SK-N-SH (cell line): ENCODE data around the gene MAN1B1. TPM values are rescaled to one million over a fixed set of nuclear protein-coding genes. Genes with fewer than 3 reads are reported as not detected.

Source experiments
- CTCF ChIA-PET: fragments of 300-600, 350-600 bp; formaldehyde crosslinking; extraction: SDS; loops from one replicate; lab custom pipeline; 2021; lab: Yijun Ruan, JAX
- POLR2A ChIA-PET: fragments of 350-600 bp; sonication (Branson Sonifier 250); formaldehyde crosslinking; extraction: SDS; loops from one replicate; lab custom pipeline; 2020; ENCODE audit warnings: antibody characterized with exemption, inconsistent platforms; lab: Yijun Ruan, JAX
- DNase-seq: peaks from one replicate; pipeline ENCODE4 v3.0.0; 2012
- H2AFZ ChIP-seq: fragments of 200-600 bp; sonication (generic); 2 replicates; pipeline ENCODE4 v1.8.1; 2016; ENCODE audit warnings: antibody characterized with exemption, mild to moderate bottlenecking, low read depth
- H3F3A ChIP-seq: fragments of 200-600 bp; sonication (generic); replicated peaks from 2 replicates; pipeline ENCODE3; 2016; ENCODE audit warnings: antibody characterized with exemption, mild to moderate bottlenecking; ENCODE audit not compliant: insufficient read depth
- H3K27ac ChIP-seq, 2 experiments: fragments of 200-500 bp in 1 of 2; fragments of 200-600 bp in 1 of 2; sonication (Bioruptor generic) in 1 of 2; sonication (generic), shearing (Covaris generic) in 1 of 2; 2 replicates each; pipeline versions ENCODE4 v1.5.1 to v1.6.1; 2014 to 2016; ENCODE audit warnings: low read depth in 2 of 2, inconsistent platforms in 1 of 2, low read length in 1 of 2, mild to moderate bottlenecking in 1 of 2, mixed read lengths in 1 of 2
- H3K27me3 ChIP-seq: fragments of 200-600 bp; sonication (generic), shearing (Covaris generic); 2 replicates; pipeline ENCODE4 v1.6.1; 2016; ENCODE audit warnings: mixed run types; ENCODE audit not compliant: insufficient read depth
- H3K36me3 ChIP-seq, 2 experiments: fragments of 200-500 bp in 1 of 2; fragments of 200-600 bp in 1 of 2; sonication (Bioruptor generic) in 1 of 2; sonication (generic) in 1 of 2; replicated peaks in 1 of 2; 2 replicates each; pipeline versions ENCODE3 to v1.5.1; 2014 to 2016; ENCODE audit warnings: low read length in 1 of 2, mild to moderate bottlenecking in 1 of 2; ENCODE audit not compliant: insufficient read depth in 2 of 2, control insufficient read depth in 1 of 2
- H3K4me1 ChIP-seq, 2 experiments: fragments of 200-500 bp in 1 of 2; fragments of 200-600 bp in 1 of 2; sonication (Bioruptor generic) in 1 of 2; sonication (generic), shearing (Covaris generic) in 1 of 2; 2 replicates each; pipeline versions ENCODE4 v1.5.1 to v1.6.1; 2014 to 2016; ENCODE audit warnings: low read depth in 1 of 2, low read length in 1 of 2, mixed run types in 1 of 2; ENCODE audit not compliant: insufficient read depth in 2 of 2, control insufficient read depth in 1 of 2
- H3K4me2 ChIP-seq: fragments of 200-600 bp; sonication (generic), shearing (Covaris generic); 2 replicates; pipeline ENCODE4 v1.6.1; 2017; ENCODE audit warnings: mixed run types
- H3K4me3 ChIP-seq, 2 experiments: fragments of 200-500 bp in 1 of 2; fragments of 200-600 bp in 1 of 2; sonication (Bioruptor generic) in 1 of 2; sonication (generic), shearing (Covaris generic) in 1 of 2; 2 replicates each; pipeline versions ENCODE4 v1.5.1 to v1.8.1; 2014 to 2016; ENCODE audit warnings: low read depth in 2 of 2, inconsistent platforms in 1 of 2, low read length in 1 of 2, mild to moderate bottlenecking in 1 of 2, mixed read lengths in 1 of 2, moderate library complexity in 1 of 2
- H3K79me2 ChIP-seq: fragments of 200-600 bp; sonication (generic); 2 replicates; pipeline ENCODE4 v1.8.1; 2017; ENCODE audit warnings: mild to moderate bottlenecking; ENCODE audit not compliant: insufficient read depth
- H3K9ac ChIP-seq: fragments of 200-600 bp; sonication (generic); 2 replicates; pipeline ENCODE4 v1.6.1; 2017; ENCODE audit warnings: mixed run types
- H3K9me2 ChIP-seq: fragments of 200-600 bp; sonication (generic); 2 replicates; pipeline ENCODE4 v1.6.1; 2017; ENCODE audit warnings: mixed run types
- H3K9me3 ChIP-seq: fragments of 200-600 bp; sonication (generic); 2 replicates; pipeline ENCODE4 v1.6.1; 2017; ENCODE audit warnings: mixed run types, mild to moderate bottlenecking, moderate library complexity
- H4K20me1 ChIP-seq: fragments of 200-600 bp; sonication (generic); 2 replicates; pipeline ENCODE4 v1.6.1; 2017; ENCODE audit warnings: mild to moderate bottlenecking, mixed run types; ENCODE audit not compliant: insufficient read depth
- CHD2 ChIP-seq: fragments of 150-350 bp; IDR thresholded peaks from 2 replicates; pipeline ENCODE4 v1.6.1; 2018; ENCODE audit warnings: low read length; ENCODE audit not compliant: partially characterized antibody
- ELF1 ChIP-seq: IDR thresholded peaks from 2 replicates; pipeline ENCODE4 v1.4.0; 2012
- EP300 ChIP-seq, 2 experiments: IDR thresholded peaks; 2 replicates each; pipeline versions ENCODE4 v1.4.0 to v1.6.1; 2012; ENCODE audit warnings: borderline replicate concordance in 1 of 2, low read depth in 1 of 2, low read length in 1 of 2
- FOSL2 ChIP-seq: IDR thresholded peaks from 2 replicates; pipeline ENCODE4 v1.4.0; 2012; ENCODE audit warnings: low read depth, mild to moderate bottlenecking, moderate library complexity, borderline replicate concordance
- FOXJ3 ChIP-seq: sonication (generic); formaldehyde crosslinking; IDR thresholded peaks from 2 replicates; pipeline ENCODE4 v1.5.1; 2020; ENCODE audit warnings: mild to moderate bottlenecking, missing genetic modification reagents
- FOXM1 ChIP-seq: IDR thresholded peaks from 2 replicates; pipeline ENCODE4 v1.4.0; 2012; ENCODE audit warnings: low read depth, mild to moderate bottlenecking
- JUND ChIP-seq: IDR thresholded peaks from 2 replicates; pipeline ENCODE4 v1.4.0; 2012
- MEF2A ChIP-seq: IDR thresholded peaks from 2 replicates; pipeline ENCODE4 v1.4.0; 2012; ENCODE audit warnings: low read depth, borderline replicate concordance
- NRF1 ChIP-seq: IDR thresholded peaks from 2 replicates; pipeline ENCODE4 v1.6.1; 2012; ENCODE audit warnings: low read depth, mild to moderate bottlenecking, low read length
- RAD21 ChIP-seq: IDR thresholded peaks from 2 replicates; pipeline ENCODE4 v1.6.1; 2012; ENCODE audit warnings: mild to moderate bottlenecking, low read length
- RCOR1 ChIP-seq: fragments of 150-350 bp; IDR thresholded peaks from 2 replicates; pipeline ENCODE4 v1.6.1; 2017; ENCODE audit warnings: antibody characterized with exemption, low read length
- REST ChIP-seq: IDR thresholded peaks from 2 replicates; pipeline ENCODE4 v1.6.1; 2012; ENCODE audit warnings: mild to moderate bottlenecking, low read depth, low read length, moderate library complexity
- SIN3A ChIP-seq: IDR thresholded peaks from 2 replicates; pipeline ENCODE4 v1.6.1; 2012; ENCODE audit warnings: low read depth, mild to moderate bottlenecking, low read length, moderate library complexity, borderline replicate concordance
- SMC3 ChIP-seq: IDR thresholded peaks from 2 replicates; pipeline ENCODE4 v1.6.1; 2012; ENCODE audit warnings: low read depth, low read length, improper control_type of control experiment
- TEAD4 ChIP-seq: IDR thresholded peaks from 2 replicates; pipeline ENCODE4 v1.4.0; 2012; ENCODE audit warnings: mild to moderate bottlenecking, borderline replicate concordance; ENCODE audit not compliant: insufficient read depth
- USF2 ChIP-seq: fragments of 150-350 bp; IDR thresholded peaks from 2 replicates; pipeline ENCODE4 v1.6.1; 2017; ENCODE audit warnings: antibody characterized with exemption, low read length, low read depth, borderline replicate concordance
- YY1 ChIP-seq: IDR thresholded peaks from 2 replicates; pipeline ENCODE4 v1.4.0; 2012; ENCODE audit warnings: low read depth, mild to moderate bottlenecking
- WGBS: methylation state at CpG from one replicate; pipeline ENCODE4 v1.1.6; 2017; ENCODE audit warnings: low lambda C conversion rate; 5-methylcytosine and 5-hydroxymethylcytosine counted together
- polyA plus RNA-seq, 3 experiments: library from polyadenylated mRNA; depleted of rRNA; stranded (reverse); fragments of >200 nt; gene quantifications; 2 replicates each; pipeline ENCODE4 v1.2.3, GENCODE V29; 2012
- TF ChIP-seq, protein P1 (sequence below): fragments of 150-350 bp; IDR thresholded peaks from 2 replicates; pipeline ENCODE4 v1.6.1; 2016; ENCODE audit warnings: mild to moderate bottlenecking, low read depth, low read length
- TF ChIP-seq, protein P2 (sequence below): IDR thresholded peaks from 2 replicates; pipeline ENCODE4 v1.4.0; 2012; ENCODE audit warnings: low read depth
- TF ChIP-seq, protein P3 (sequence below): IDR thresholded peaks from 2 replicates; pipeline ENCODE4 v1.4.0; 2012; ENCODE audit warnings: low read depth, borderline replicate concordance
- TF ChIP-seq, protein P4 (sequence below): fragments of 200-600 bp; sonication (generic); IDR thresholded peaks from 2 replicates; pipeline ENCODE4 v1.6.1; 2017; ENCODE audit warnings: antibody characterized with exemption, mild to moderate bottlenecking, moderate library complexity
- TF ChIP-seq, protein P5 (sequence below): IDR thresholded peaks from 2 replicates; pipeline ENCODE4 v1.4.0; 2012; ENCODE audit warnings: low read depth, borderline replicate concordance

MAN1B1 gene
- polyA plus RNA-seq, 1 of the 3 experiments (the other 2 are of a cell fraction) = 57.8 TPM

DNA sequence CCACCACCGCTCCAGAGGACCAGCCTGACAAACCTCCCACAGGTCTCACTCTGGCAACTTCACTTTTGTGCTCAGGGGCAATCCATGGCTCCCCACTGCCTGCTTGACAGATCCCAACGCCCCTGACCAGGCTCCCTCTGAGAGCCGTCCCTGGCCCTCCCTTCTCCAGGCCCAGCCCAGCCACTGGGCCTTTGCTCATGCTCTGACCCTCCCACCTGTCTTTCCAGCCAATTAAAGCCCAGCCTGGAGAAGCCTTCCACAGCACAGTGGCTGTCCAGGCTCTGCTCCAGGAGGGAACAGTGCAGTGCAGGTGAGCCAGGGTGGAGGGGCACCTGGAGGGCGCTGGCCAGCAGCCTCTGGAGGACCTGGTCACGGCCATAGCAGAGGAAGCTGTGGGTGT, 36.2 kb upstream of the MAN1B1 start (continued):
- TF ChIP-seq REST (no peak), YY1 (no peak), RAD21 (no peak), ELF1 (no peak), FOSL2 (no peak)
- TF ChIP-seq, protein P1, sequence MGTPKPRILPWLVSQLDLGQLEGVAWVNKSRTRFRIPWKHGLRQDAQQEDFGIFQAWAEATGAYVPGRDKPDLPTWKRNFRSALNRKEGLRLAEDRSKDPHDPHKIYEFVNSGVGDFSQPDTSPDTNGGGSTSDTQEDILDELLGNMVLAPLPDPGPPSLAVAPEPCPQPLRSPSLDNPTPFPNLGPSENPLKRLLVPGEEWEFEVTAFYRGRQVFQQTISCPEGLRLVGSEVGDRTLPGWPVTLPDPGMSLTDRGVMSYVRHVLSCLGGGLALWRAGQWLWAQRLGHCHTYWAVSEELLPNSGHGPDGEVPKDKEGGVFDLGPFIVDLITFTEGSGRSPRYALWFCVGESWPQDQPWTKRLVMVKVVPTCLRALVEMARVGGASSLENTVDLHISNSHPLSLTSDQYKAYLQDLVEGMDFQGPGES = no peak
- TF ChIP-seq, protein P2, sequence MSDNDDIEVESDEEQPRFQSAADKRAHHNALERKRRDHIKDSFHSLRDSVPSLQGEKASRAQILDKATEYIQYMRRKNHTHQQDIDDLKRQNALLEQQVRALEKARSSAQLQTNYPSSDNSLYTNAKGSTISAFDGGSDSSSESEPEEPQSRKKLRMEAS = no peak
- TF ChIP-seq, protein P3, sequence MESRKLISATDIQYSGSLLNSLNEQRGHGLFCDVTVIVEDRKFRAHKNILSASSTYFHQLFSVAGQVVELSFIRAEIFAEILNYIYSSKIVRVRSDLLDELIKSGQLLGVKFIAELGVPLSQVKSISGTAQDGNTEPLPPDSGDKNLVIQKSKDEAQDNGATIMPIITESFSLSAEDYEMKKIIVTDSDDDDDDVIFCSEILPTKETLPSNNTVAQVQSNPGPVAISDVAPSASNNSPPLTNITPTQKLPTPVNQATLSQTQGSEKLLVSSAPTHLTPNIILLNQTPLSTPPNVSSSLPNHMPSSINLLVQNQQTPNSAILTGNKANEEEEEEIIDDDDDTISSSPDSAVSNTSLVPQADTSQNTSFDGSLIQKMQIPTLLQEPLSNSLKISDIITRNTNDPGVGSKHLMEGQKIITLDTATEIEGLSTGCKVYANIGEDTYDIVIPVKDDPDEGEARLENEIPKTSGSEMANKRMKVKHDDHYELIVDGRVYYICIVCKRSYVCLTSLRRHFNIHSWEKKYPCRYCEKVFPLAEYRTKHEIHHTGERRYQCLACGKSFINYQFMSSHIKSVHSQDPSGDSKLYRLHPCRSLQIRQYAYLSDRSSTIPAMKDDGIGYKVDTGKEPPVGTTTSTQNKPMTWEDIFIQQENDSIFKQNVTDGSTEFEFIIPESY = no peak

- no peaks in the 10 kb centered on the region for H3K36me3 ChIP-seq
- H3K4me1 ChIP-seq = peaks cover 0 to 30% of the 10 kb centered on the region in 2 experiments; a peak in 1 of 4 replicates
- no peak overlapping the region for H3K9ac ChIP-seq
- CTCF ChIA-PET = interaction anchor here (5.4 to 19.8 kb wide), 2 partner anchors 14 to 23 kb away, joined by 107 to 803 read pairs; partner anchors contain the start of genes ABCA2, FUT7 and SAPCD2
- H3F3A ChIP-seq = peaks cover 1% of the 10 kb centered on the region
- no peak overlapping the region for H2AFZ ChIP-seq
- peaks cover 4% of the 10 kb centered on the region; the same call in 1 of the 2 replicates for H4K20me1 ChIP-seq
- POLR2A ChIA-PET = no interaction called here
- H3K27me3 ChIP-seq = 0 out of 2 replicates have a peak, but pooled peaks cover 5% of the 10 kb centered on the region
- H3K4me3 ChIP-seq = no peak overlapping the region
- no peak overlapping the region for H3K27ac ChIP-seq
- H3K9me3 ChIP-seq = no peaks in the 10 kb centered on the region
- H3K4me2 ChIP-seq = no peak overlapping the region
- no peak for DNase-seq
- no peaks in the 10 kb centered on the region for H3K9me2 ChIP-seq
- WGBS = 92% methylated on average over 13 of the region's 17 CpGs
- H3K79me2 ChIP-seq = no peaks in the 10 kb centered on the region
- TF ChIP-seq NRF1 (no peak), FOXM1 (no peak), SMC3 (no peak), EP300 (IDR thresholded peaks at IDR 0.05; ENCODE audit: borderline replicate concordance in 1 of 2, low read depth in 1 of 2, low read length in 1 of 2) (no peak), TEAD4 (no peak), SIN3A (no peak), MEF2A (no peak), CHD2 (no peak), FOXJ3 (no peak), RCOR1 (no peak), ELF1 (no peak), JUND (no peak), USF2 (no peak)
- TF ChIP-seq, protein P4, sequence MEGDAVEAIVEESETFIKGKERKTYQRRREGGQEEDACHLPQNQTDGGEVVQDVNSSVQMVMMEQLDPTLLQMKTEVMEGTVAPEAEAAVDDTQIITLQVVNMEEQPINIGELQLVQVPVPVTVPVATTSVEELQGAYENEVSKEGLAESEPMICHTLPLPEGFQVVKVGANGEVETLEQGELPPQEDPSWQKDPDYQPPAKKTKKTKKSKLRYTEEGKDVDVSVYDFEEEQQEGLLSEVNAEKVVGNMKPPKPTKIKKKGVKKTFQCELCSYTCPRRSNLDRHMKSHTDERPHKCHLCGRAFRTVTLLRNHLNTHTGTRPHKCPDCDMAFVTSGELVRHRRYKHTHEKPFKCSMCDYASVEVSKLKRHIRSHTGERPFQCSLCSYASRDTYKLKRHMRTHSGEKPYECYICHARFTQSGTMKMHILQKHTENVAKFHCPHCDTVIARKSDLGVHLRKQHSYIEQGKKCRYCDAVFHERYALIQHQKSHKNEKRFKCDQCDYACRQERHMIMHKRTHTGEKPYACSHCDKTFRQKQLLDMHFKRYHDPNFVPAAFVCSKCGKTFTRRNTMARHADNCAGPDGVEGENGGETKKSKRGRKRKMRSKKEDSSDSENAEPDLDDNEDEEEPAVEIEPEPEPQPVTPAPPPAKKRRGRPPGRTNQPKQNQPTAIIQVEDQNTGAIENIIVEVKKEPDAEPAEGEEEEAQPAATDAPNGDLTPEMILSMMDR = no peak
- TF ChIP-seq, protein P5, sequence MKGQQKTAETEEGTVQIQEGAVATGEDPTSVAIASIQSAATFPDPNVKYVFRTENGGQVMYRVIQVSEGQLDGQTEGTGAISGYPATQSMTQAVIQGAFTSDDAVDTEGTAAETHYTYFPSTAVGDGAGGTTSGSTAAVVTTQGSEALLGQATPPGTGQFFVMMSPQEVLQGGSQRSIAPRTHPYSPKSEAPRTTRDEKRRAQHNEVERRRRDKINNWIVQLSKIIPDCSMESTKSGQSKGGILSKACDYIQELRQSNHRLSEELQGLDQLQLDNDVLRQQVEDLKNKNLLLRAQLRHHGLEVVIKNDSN = no peak
These were observed 35.5 kb upstream of the MAN1B1 start for GRCh38 chr9:137051145-137051724.
